ENCODE measurements around the gene CHD6.

- TF ChIP-seq CTCF (IDR thresholded peaks at IDR 0.05) (peak; percentile 34 to 56 (median 35)), POLR2A (IDR thresholded peaks at IDR 0.05) (no peak)
Measured at GRCh38 chr20:41411391-41411847, 206.8 kb downstream of the CHD6 start.

Measured in uterus (tissue), 2 donors.